Central memory CD8-positive, alpha-beta T cell (primary cell): Measurements from ENCODE around the gene PLA2G2D.

Source experiments
- ATAC-seq: fragments of 150-1000 bp; cut with Tn5 transposase; replicated peaks from 2 replicates; pipeline ENCODE4 v1.10.0; 2022; ENCODE audit warnings: mild to moderate bottlenecking, moderate FRiP score, moderate number of reproducible peaks; ENCODE audit not compliant: poor library complexity, severe bottlenecking; ENCODE audit errors: extremely low read depth
- DNase-seq, 2 donors: peaks; one replicate each; pipeline ENCODE4 v3.0.0; 2021; ENCODE audit warnings: low spot score in 2 of 2
- H3K27ac Mint-ChIP-seq: one replicate; pipeline ENCODE4 v1.8.0; 2022; ENCODE audit warnings: low read depth, mild to moderate bottlenecking, moderate library complexity, mixed read lengths
- H3K27me3 Mint-ChIP-seq: one replicate; pipeline ENCODE4 v1.8.0; 2022; ENCODE audit warnings: mixed read lengths
- H3K36me3 Mint-ChIP-seq: one replicate; pipeline ENCODE4 v1.8.0; 2022; ENCODE audit warnings: mild to moderate bottlenecking, moderate library complexity, mixed read lengths; ENCODE audit not compliant: insufficient read depth
- H3K4me1 Mint-ChIP-seq: one replicate; pipeline ENCODE4 v1.8.0; 2022; ENCODE audit warnings: mixed read lengths
- H3K4me3 Mint-ChIP-seq: one replicate; pipeline ENCODE4 v1.8.0; 2022; ENCODE audit warnings: mild to moderate bottlenecking, moderate library complexity, mixed read lengths
- H3K9me3 Mint-ChIP-seq: one replicate; pipeline ENCODE4 v1.8.0; 2022; ENCODE audit warnings: mixed read lengths

The PLA2G2D gene

GRCh38 chr1:20150969-20151368 is 31.6 kb upstream of the PLA2G2D start:
- H3K36me3 Mint-ChIP-seq, result peaks cover 3% of the 10 kb centered on the region
- H3K4me1 Mint-ChIP-seq, result peaks cover 17% of the 10 kb centered on the region
- H3K27me3 Mint-ChIP-seq, result no peaks in the 10 kb centered on the region
- no peak overlapping the region for H3K4me3 Mint-ChIP-seq
- ATAC-seq, result no peak
- no peaks in the 10 kb centered on the region for H3K9me3 Mint-ChIP-seq
- DNase-seq, result no peak
- no peak overlapping the region for H3K27ac Mint-ChIP-seq

DNA sequence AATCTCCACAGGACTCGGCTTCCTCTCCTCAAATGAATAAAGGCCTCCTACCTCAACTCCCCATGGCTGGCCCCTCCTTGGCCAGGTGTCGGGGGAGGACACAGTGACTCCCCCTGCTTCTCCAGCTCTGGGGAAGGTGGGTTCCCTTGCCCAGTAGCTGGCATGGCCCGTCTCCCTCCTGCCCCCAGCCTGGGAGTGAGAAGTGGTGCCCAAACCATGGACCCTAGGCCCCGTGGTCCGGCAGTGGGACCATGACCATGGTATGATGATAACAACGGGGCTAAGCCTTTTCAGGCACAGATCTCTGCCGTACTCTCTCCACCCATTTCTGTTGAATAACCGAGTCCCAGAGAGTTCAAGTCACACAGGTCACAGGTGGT is 31.0 kb upstream of the PLA2G2D start:
- DNase-seq (no peak), ATAC-seq (no peak)
- Mint-ChIP-seq H3K4me1 (peaks cover 17% of the 10 kb centered on the region), H3K27ac (no peak overlapping the region), H3K9me3 (no peaks in the 10 kb centered on the region), H3K36me3 (peaks cover 3% of the 10 kb centered on the region), H3K4me3 (no peak overlapping the region), H3K27me3 (no peaks in the 10 kb centered on the region)

DNA sequence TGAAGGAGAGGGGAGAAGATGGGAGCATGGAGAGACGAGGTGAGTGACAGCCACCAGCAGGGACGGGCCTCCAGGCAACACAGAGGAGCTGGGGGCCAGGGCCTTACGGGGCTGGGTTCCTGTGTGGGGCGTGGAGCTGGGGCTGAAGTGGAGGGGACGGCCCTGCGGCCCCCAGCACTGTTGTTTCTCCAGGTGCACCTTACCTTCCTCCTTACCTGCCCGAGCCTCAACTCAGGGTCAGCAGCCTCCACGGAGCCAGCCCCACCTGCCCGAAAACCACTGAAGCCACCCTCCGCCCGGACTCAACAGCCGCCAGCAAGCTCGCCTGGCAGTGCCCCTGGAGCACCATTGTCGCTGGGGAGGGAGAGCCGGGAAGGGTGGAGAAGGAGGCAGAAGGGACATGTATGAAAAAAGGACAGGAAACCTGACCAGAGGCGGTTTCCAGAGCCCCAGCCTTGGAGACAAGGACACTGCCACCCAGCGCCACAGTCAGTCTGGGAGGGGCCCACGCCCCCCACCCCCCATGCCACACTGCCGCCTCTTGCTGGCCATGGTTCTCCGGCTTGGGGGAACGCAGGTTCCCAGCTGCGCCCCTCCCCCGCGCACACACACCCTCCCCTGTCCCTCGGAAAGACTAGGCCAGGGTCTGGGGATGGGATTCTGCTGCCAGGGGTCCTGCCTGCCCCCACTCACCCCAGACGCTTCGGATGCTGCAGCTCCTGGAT is 30.4 kb upstream of the PLA2G2D start:
- no peaks in the 10 kb centered on the region for H3K27me3 Mint-ChIP-seq
- peaks cover 3% of the 10 kb centered on the region for H3K36me3 Mint-ChIP-seq

GRCh38 chr1:20148571-20149500 is 29.5 kb upstream of the PLA2G2D start:
- Mint-ChIP-seq H3K9me3 (no peaks in the 10 kb centered on the region), H3K27me3 (no peaks in the 10 kb centered on the region), H3K36me3 (peaks cover 3% of the 10 kb centered on the region), H3K27ac (peak overlapping the region; percentile 66), H3K4me1 (peaks cover 7% of the 10 kb centered on the region), H3K4me3 (no peak overlapping the region)
- DNase-seq (no peak), ATAC-seq (no peak)

More for the DNA sequence above, 30.4 kb upstream of the PLA2G2D start:
- H3K4me3 Mint-ChIP-seq, result no peak overlapping the region
- ATAC-seq, result no peak
- no peaks in the 10 kb centered on the region for H3K9me3 Mint-ChIP-seq
- H3K27ac Mint-ChIP-seq, result peak overlapping the region; percentile 66
- peaks cover 14% of the 10 kb centered on the region for H3K4me1 Mint-ChIP-seq
- no peak for DNase-seq

DNA sequence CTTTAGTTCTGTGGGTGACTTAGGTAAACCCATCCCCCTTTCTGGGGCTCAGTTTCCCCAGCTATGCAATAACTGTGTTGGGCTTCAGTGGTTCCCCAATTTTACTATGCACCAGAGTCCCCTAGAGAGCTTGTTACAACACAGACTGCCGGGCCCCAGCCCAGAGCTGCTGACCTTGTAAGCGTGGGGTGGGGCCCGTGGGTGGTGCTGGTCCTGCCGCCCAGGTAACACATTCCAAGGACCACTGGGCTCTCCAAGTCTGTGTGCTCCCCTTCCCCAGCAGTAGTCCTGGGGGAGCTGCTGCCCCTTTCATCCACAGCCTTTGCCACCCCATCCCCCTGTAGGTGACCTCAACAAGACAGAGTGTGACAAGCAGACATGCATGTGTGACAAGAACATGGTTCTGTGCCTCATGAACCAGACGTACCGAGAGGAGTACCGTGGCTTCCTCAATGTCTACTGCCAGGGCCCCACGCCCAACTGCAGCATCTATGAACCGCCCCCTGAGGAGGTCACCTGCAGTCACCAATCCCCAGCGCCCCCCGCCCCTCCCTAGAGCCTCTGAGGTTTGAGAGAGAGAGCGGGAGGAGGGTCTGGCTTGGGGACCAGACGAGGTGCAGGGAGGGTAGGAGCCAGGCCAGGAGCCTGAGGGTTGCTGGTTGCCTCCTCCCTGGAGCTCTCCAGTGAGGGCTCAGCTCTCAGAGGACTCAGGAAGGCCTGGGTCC is 28.7 kb upstream of the PLA2G2D start:
- peaks cover 1% of the 10 kb centered on the region for H3K36me3 Mint-ChIP-seq
- peaks cover 7% of the 10 kb centered on the region for H3K4me1 Mint-ChIP-seq
- ATAC-seq, result no peak

GRCh38 chr1:20143734-20144565 is 24.6 kb upstream of the PLA2G2D start:
- Mint-ChIP-seq H3K4me1 (no peaks in the 10 kb centered on the region), H3K9me3 (no peaks in the 10 kb centered on the region), H3K27me3 (peaks cover 3% of the 10 kb centered on the region), H3K4me3 (no peak overlapping the region), H3K27ac (no peak overlapping the region), H3K36me3 (no peaks in the 10 kb centered on the region)
- ATAC-seq, result no peak
- no peak for DNase-seq

More for the DNA sequence above, 28.7 kb upstream of the PLA2G2D start:
- no peak for DNase-seq
- Mint-ChIP-seq H3K4me3 (no peak overlapping the region), H3K9me3 (no peaks in the 10 kb centered on the region), H3K27me3 (no peaks in the 10 kb centered on the region), H3K27ac (no peak overlapping the region)

- Mint-ChIP-seq H3K4me1 (no peaks in the 10 kb centered on the region), H3K36me3 (no peaks in the 10 kb centered on the region), H3K9me3 (no peaks in the 10 kb centered on the region), H3K27ac (no peak overlapping the region), H3K27me3 (peaks cover 10% of the 10 kb centered on the region), H3K4me3 (no peak overlapping the region)
- ATAC-seq (no peak), DNase-seq (no peak)
Observed at GRCh38 chr1:20143318-20143717, 24.0 kb upstream of the PLA2G2D start.

GRCh38 chr1:20142001-20142710 is 22.8 kb upstream of the PLA2G2D start:
- no peak for ATAC-seq
- H3K9me3 Mint-ChIP-seq, result no peaks in the 10 kb centered on the region
- no peak for DNase-seq
- H3K36me3 Mint-ChIP-seq, result no peaks in the 10 kb centered on the region
- no peak overlapping the region for H3K4me3 Mint-ChIP-seq
- peaks cover 14% of the 10 kb centered on the region for H3K27me3 Mint-ChIP-seq
- no peak overlapping the region for H3K27ac Mint-ChIP-seq
- no peaks in the 10 kb centered on the region for H3K4me1 Mint-ChIP-seq

DNA sequence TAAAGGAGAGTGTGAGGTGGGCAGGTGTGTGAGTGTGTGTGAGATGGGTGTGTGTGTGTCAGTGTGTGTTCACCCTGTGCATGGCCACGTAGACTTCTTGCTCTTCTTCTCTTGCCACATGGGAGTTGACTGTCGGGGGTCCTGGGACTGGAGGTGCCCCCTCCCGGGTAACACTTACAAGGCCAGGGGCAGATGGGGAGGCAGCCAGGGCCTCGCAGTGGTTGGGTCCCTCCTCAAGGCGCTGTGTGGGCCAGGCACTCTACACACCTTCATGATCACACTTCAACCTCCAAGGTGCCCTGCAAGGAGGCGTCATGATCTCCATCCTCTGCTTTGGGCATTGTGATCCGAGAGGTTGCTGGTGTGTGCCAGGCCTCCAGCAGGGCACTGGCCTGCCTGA is 22.1 kb upstream of the PLA2G2D start:
- H3K27ac Mint-ChIP-seq, result no peak overlapping the region
- DNase-seq (no peak), ATAC-seq (no peak)
- no peaks in the 10 kb centered on the region for H3K4me1 Mint-ChIP-seq
- no peaks in the 10 kb centered on the region for H3K36me3 Mint-ChIP-seq
- H3K4me3 Mint-ChIP-seq, result no peak overlapping the region
- H3K9me3 Mint-ChIP-seq, result no peaks in the 10 kb centered on the region
- H3K27me3 Mint-ChIP-seq, result peaks cover 14% of the 10 kb centered on the region

DNA sequence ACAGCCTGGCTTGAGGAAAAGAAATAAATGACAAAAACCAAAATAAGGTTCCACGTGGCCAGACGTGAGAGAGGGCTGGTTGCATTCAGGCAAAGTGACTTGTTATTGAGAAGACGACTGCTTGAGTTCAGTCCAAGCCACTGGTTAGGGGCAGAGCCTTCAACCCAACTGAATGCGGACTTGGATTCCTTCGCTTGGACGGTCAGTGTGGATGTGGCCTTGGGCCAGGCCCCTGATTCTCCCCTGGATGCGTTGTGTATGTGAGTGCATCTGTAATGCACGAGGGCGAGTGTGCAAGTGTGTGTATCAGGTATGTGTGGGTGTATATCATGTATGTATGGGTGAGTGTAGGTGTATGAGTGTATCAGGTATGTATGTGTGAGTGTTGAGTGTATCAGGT is 21.7 kb upstream of the PLA2G2D start:
- Mint-ChIP-seq H3K27ac (no peak overlapping the region), H3K4me1 (no peaks in the 10 kb centered on the region), H3K27me3 (peaks cover 14% of the 10 kb centered on the region), H3K4me3 (no peak overlapping the region), H3K36me3 (no peaks in the 10 kb centered on the region), H3K9me3 (no peaks in the 10 kb centered on the region)
- ATAC-seq, result no peak
- no peak for DNase-seq

DNA sequence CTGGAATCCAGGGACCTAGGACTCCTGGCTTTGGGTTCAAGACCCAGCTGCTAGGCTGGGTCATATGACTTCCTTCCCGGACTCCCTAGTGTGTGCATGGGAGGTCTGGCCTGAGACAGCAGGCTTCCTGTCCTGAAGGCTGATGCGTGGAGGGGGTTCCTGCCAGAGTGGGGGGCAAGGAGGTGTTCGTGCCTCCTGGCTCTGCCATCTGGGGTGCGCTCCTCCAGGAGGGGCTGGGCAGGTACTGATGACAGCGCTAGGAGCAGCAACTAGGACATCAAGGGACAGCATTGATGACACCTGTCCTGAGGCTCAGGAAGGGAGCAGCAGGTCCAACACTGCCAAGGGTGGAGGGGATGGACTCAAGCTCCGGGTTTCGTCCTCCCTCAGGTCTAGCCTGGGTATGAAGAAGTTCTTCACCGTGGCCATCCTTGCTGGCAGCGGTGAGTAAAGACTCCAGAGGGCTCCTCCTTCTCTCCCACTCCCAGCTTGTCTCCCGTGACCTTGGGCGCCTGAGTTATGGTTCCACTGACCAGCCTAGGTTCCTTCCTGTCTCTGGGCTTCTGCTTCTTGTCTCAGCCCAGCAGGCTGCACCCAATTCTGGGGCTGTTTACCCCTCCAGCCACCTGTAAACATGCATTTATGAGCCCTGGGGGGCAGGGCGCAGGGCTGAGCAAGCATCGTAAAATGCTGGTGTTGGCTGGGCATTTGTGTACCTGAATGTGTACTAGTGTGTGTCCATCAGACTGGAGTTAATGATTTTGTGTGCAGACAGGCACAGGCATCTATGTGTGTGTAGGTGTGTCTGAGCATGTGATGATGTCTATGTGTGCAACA is 20.7 kb upstream of the PLA2G2D start:
- Mint-ChIP-seq H3K27me3 (peaks cover 14% of the 10 kb centered on the region), H3K27ac (no peak overlapping the region), H3K4me1 (no peaks in the 10 kb centered on the region), H3K36me3 (no peaks in the 10 kb centered on the region), H3K9me3 (no peaks in the 10 kb centered on the region), H3K4me3 (no peak overlapping the region)
- DNase-seq (no peak), ATAC-seq (no peak)
